ENCODE measurements around the gene HBS1L.

DNA sequence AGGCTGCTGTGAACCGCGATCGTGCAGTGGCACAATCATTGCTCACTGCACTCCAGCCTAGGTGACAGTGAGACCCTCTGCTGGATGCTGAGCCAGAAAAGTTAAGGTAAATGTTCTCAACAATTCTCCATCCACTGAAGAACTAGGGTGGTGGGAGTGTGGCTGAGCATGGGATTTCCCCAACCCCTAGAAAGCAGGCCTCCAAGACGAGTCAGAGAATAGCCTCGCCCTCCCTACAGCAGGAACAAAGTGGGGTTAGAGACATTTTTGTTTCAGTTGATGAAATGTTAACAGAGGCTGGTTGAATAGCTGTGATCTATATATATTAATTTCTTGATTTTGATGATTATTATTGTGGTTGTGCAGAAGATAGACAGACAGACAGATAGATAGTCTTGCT is 98.6 kb downstream of the HBS1L start:
- TF ChIP-seq, protein P1, sequence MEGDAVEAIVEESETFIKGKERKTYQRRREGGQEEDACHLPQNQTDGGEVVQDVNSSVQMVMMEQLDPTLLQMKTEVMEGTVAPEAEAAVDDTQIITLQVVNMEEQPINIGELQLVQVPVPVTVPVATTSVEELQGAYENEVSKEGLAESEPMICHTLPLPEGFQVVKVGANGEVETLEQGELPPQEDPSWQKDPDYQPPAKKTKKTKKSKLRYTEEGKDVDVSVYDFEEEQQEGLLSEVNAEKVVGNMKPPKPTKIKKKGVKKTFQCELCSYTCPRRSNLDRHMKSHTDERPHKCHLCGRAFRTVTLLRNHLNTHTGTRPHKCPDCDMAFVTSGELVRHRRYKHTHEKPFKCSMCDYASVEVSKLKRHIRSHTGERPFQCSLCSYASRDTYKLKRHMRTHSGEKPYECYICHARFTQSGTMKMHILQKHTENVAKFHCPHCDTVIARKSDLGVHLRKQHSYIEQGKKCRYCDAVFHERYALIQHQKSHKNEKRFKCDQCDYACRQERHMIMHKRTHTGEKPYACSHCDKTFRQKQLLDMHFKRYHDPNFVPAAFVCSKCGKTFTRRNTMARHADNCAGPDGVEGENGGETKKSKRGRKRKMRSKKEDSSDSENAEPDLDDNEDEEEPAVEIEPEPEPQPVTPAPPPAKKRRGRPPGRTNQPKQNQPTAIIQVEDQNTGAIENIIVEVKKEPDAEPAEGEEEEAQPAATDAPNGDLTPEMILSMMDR (IDR thresholded peaks at IDR 0.05): no peak
- TF ChIP-seq TAF1 (IDR thresholded peaks at IDR 0.05; ENCODE audit: borderline replicate concordance, low read depth, low read length): no peak
- TF ChIP-seq YY1 (IDR thresholded peaks at IDR 0.05; ENCODE audit: low read depth): no peak
- no peak for TF ChIP-seq GATA2 (CRISPR knock-in tag; IDR thresholded peaks at IDR 0.05)
- no peak for TF ChIP-seq CHD2 (IDR thresholded peaks at IDR 0.05; ENCODE audit: low read length, partially characterized antibody)
- TF ChIP-seq, protein P2, sequence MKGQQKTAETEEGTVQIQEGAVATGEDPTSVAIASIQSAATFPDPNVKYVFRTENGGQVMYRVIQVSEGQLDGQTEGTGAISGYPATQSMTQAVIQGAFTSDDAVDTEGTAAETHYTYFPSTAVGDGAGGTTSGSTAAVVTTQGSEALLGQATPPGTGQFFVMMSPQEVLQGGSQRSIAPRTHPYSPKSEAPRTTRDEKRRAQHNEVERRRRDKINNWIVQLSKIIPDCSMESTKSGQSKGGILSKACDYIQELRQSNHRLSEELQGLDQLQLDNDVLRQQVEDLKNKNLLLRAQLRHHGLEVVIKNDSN (IDR thresholded peaks at IDR 0.05; ENCODE audit: borderline replicate concordance, low read depth): no peak
- TF ChIP-seq JUND (IDR thresholded peaks at IDR 0.05): no peak
- TF ChIP-seq EP300 (IDR thresholded peaks at IDR 0.05; ENCODE audit: borderline replicate concordance in 1 of 2, low read depth in 1 of 2, low read length in 1 of 2): no peak
- TF ChIP-seq SIN3A (IDR thresholded peaks at IDR 0.05; ENCODE audit: borderline replicate concordance, low read depth, low read length): no peak
- no peak for TF ChIP-seq POLR2AphosphoS5 (IDR thresholded peaks at IDR 0.05; ENCODE audit: low read depth, low read length)
- no peak for TF ChIP-seq RAD21 (IDR thresholded peaks at IDR 0.05; ENCODE audit: low read length)
